T-helper 2 cell treated with Interferon-gamma antibody and Interleukin-4, amounts not matched to agents 100 ng/mL and 5 ng/mL, for 36 hours (primary cell): ENCODE data around the gene CD79B. TPM values are rescaled to one million over a fixed set of nuclear protein-coding genes. Genes with fewer than 3 reads are reported as not detected.

ENCODE experiments used
- intact Hi-C: fragments of 100-400 bp; cut with micrococcal nuclease; formaldehyde crosslinking; loops from one replicate; pipeline ENCODE4 v1.15.1; 2023
- total RNA-seq: library from RNA; stranded (reverse); gene quantifications from 2 replicates; pipeline ENCODE4 v1.2.3, GENCODE V29; 2022

Gene CD79B
- total RNA-seq, 1 donor from 2014 or later: 41.0 TPM

DNA sequence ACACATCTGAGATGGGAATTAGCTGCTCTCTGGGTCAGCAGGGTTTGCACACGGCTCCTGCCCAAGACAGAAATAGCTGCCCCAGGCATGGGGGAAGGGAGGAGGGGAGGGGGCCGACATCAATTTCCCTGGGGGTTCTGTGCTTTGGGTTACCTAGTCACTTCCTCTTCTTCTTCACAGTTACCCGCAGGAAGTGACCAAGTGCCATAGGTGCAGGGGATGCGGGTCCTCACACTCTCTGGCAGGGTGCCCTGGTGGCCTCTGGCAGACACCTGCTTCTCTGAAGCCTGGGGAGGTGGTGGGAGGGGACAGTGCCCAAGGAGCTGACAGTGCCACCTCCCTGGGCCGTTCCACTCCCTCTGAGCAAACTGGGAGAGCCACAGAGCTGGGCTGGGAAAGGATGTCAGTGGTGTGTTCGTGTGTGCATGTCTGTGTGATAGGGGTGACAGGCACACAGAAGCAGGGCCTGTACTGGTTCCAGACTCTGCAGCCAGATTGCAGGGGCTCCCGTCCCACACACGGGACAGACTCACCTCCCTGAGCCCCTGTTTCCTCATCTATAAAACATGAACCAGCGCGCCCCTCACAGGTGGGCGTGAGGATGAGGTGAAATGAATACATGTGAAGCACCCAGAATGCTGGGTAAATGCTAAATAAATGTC, 22.4 kb upstream of the CD79B start:
- intact Hi-C loops: no loop called here

DNA sequence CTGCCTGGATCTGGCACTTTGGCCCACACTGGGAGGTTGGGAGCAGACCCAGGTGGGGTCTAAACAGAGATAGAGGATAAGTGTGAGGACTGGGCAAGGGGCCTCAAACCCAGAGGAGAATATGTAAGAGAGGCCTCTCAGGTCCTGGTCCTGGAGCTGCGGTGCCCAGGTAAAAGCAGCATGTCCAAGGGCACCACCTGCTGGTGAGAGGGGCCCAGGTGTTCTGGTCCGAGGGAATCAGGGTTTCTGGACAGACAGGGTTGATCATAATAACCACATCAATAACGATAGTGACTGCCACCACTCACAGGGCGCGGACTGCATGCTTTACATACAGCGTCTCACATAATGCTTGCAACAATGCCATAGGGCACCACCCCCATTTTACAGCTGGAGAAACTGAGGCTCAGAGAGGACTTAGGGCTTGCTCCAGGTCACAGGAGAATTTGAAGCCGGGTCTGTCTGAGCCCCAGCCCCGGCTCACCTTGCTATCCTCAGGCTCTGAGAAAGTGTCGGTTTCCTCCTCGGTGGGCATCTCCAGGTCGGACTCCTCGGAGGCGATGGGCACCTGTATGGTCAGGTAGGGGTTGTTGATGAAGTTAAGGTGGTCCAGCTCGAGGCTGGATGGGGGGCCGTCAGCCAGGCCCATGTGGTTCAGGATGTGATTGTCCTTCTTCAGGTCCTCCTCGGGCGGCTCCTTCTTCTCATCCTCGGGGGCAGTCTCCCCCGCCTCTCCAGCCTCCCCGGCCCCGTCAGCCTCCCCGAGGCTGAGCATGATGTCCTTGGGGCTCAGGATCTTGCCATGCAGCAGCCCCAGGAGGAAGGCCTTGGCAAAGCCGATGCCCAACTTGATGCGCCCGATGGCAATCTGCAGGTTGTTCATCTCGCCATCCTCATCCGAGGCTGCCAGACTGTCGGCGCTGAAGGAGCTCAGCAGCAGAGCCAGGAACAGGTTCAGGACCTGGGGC, 19.1 kb upstream of the CD79B start:
- intact Hi-C loops: no loop called here

DNA sequence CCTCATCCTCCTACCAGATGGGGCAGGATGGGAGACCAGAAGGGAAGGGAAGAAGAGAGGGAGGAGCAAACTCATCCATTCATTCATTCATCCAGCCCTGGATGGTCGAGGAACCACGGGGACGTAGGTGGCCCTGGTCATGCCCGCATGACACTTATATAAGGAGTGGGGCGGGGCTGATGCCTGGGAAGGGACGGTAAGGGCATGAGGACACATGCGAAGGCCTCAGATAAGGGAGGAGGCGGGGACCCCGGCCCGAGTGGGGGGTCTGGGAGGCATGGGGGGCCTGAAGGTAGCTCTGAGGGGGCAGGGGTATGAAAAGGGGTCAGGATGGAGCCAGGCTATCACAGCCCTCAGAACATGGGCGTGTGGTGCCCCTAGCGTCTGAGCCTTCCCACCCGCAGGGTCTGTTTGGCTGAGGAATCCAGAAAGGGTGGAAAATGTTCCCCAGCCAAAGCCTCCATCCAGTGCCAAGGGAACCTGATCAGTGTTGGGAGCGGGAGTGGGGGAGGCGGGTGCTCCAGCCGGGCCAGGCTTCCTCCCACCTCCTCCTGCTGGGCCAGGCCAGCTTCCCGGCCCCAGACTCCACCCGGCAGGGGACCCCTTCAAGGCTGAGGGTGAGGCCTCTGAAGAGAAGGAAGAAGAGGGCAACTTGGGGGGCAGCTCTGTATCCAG, 17.6 kb upstream of the CD79B start:
- intact Hi-C loops: no loop called here

DNA sequence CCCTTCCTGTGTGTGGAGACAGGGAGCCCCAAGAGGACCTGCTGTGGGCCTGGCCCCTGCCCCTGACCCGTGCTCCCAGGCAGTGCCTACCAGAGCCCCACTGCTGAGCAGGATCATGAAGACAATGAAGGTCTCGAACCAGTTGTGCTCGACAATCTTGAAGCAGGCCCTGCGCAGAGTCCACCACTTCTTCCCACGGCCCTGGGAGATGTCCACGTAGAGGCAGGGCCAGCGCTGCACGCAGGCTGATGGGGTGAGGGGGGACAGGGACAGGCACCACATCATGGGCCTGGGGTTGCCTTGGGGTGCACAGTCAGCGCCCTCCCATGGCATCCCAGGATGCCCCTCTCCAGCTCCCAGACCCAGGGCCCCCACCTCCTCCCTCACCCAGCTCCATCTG, 16.4 kb upstream of the CD79B start:
- intact Hi-C loops: no loop called here

DNA sequence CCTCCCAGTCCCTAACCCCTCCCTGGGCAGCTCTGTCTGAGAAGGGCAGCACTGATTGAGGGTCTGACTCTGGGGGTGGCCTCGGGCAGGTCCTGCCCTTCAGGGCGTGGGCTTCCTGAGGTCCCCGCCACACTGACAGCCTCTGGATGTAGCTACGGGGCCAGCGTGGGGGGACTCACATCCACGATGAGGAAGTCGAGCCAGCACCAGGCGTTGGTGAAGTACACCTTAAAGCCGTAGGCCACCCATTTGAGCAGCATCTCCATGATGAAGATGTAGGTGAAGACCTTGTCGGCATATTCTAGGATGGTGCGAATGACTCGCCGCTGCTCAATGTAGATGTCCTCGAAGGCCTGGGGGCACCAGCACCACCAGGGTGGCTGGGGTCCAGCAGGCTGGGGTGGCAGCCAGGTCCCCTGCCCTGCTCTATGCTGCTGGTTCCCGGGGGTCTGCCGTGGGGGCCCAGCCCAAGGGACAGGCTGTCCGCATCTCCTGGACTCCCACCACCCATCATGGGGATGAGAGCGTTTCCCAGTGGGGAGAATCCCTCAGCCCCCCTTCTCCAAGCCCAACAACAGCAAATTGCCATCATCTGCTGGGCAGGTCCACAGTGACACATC, 15.7 kb upstream of the CD79B start:
- intact Hi-C loops: loop anchor here (2.0 kb wide), 2 partner anchors 37 to 77 kb away; partner anchors contain the start of gene CSHL1

DNA sequence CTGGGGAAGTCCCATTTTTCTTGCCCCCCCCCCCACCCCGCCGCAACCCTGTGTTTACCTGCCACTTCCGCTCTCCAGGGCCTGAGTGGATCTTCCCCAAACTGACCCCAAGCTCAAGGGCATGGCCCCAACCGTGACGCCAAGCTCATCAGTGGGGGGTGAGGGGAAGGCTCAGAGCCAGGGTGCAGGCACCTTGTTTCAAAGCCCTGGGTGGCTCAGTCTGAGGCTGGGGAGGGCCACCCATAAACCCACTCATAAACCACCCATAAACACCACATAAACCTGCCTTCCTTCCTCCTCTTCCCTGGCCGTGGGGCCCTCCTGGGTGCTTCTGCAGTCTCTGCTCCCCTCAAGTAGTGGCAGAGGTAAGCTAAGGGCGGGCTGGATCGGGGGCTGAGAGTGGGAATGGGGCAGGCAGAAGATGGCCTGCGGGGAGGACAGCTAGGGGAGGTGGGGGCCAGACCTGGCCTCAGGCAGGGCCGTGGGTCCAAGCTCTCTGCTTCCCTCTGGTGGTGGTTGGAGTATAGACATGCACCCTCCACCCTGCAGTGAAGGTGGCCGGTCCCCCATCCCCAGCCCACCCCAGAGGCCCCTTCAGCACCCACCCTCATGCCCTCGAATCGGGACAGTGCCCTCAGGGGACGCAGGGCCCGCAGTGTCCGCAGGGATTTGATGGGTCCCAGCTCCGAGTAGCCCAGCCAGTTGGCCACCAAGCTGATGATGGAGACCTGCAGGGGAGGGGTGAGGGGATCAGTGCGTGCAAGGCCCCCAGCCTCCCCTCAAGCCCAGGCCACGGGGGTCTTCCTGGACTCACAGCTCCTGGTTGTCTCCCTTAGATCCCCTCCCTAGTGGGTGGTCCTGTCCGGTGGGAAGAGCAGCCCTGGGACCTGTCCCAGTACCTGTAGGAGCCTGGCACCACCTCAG, 14.6 kb upstream of the CD79B start:
- intact Hi-C loops: loop anchor here (1.0 to 2.0 kb wide), 3 partner anchors 27 to 78 kb away; partner anchors contain the start of gene CSHL1

DNA sequence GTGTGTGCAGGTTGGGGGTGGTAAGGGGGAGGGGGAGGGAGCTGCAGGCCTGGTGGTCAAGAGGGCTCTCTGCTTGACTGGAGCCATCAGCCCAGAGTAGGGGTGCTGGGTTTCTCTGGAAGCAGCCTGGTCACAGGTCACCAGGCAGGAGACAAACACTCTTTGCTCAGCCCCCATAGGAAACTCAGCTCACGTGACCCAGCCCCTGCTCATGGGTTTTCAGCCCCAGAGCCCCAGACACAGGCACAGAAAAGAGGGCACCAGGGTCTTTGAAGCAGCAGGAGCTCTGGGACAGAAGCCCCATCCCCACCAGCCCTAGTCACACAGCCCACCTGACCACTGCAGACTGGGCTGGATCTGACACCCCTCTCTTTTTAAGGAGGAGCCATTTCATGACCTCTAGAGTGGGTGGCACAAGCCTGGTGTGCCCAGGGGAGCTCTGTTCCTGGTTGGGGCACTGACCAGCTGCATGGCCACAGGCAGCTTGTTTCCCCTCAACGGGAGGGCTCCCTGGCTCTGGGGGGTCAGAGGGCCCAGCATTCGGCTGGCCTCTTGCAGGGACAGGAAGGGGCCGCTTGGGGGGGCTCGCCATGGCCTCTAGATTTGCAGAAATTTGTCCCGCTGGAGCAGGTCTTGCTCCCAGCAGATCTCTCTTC, 13.8 kb upstream of the CD79B start:
- intact Hi-C loops: loop anchor here (1.0 to 2.0 kb wide), 3 partner anchors 27 to 79 kb away; partner anchors contain the start of gene CSHL1

DNA sequence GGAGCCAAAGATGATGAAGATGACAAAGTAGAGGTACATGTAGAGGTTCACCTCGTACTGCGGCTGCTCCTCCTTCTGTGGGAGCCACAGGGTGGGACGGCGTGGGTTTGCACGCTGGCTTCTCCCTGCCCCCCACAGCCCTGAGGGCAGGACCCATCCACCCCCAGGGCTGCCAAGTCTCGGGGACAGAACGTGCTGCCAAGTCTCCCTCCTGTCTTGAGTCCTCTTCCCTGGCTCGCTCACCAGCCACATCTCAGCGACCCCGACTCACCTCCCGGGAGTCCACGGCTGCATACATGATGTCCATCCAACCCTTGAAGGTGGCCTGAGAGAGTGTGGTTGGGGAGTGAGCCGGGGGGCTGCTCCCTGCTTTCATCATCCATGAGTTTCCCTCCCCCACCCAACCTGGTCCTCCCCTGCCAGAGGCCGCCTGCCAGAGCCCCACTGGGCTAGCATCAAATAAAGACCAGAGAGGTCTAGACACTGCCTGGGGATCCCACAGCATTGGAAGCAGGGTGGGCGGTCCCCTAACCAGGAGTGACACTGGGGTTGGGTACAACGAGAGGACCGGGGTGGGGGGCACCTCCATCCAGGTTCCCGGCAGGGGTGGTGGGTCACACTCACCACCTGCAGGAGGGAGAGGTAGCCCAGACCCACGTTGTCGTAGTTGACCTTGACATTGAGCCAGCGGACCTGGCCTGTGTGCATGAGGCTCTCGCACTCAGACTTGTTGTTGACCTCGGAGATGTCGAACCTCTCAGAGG, 12.8 kb upstream of the CD79B start:
- intact Hi-C loops: no loop called here

DNA sequence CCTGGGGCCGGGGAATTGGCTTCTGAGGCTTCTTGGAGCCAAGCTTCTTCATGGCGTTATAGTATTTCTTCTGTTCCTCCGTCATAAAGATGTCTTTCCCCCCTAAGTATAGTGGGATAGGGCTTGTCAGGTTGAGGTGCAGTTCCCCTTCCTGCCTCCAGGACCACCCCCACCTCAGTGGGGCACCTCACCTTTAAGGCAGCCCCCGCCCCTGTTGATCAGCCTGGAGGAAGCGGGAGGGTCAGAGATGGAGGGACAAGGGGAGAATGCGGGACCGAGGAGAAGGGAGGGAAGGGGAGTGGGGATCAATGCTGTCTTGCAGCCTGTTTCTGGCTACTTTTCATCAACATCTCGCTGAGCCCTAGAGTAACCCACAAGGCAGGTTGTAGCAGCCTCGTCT, 11.6 kb upstream of the CD79B start:
- intact Hi-C loops: no loop called here

DNA sequence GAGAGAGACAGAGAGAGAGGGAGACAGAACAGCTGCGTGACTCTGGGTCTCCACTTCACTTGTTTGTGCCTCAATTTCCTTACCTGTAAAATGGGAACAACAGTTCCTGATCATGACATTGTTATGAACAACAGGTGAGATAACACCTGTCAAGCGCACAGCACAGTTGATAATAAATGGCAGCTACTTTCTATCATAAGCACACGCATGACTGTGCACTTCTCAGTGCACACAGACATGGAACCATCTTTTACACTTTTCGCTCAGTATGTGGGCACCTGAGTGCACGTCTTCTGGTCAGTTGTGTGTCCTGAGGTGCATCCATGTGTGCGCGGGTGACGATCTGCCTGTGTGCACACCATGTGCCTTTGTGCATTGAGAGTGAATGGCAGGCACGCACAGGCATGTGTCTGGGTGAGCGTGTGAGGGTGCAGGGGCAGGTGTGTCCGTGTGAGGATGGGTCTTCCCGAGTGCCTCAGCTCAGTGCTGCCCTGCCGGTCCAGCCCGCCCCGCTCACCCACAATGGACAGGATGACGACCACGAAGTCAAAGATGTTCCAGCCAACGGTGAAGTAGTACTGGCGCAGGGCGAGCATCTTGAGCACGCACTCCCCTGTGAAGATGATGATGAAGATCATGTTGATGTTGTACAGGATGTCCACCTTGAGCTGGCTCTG, 10.3 kb upstream of the CD79B start:
- intact Hi-C loops: no loop called here

DNA sequence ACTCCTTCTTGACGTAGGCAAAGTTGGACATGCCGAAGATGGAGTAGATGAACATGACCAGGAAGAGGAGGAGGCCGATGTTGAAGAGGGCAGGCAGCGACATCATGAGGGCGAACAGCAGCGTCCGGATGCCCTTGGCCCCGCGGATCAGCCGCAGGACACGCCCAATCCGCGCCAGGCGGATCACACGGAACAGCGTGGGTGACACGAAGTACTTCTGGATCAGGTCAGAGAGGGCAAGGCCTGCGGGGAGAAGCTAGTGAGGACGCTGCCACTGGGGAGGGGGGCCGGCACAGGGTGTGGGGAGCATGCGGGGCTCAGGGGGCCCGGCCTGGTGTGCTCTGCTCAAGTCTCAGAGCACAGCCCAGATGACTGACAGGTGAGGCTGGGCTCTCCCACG, 9.6 kb upstream of the CD79B start:
- intact Hi-C loops: no loop called here

DNA sequence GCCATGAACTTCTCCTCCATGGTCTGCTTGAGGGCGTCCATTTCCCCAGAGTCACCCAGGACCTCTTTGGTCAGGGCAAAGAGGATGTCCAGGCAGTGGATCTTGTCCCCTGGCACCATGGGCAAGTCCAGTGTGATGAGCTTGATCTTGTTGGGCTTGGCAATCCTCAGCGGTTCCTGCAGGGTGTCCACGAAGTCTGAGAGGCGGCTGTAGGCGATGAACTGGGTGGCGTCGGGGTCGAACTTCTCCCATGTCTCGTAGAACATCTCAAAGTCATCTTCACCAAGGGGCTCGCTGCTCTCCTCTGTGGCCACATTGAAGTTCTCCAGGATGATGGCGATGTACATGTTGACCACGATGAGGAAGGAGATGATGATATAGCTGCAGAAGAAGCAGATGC, 9.0 kb upstream of the CD79B start:
- intact Hi-C loops: no loop called here

DNA sequence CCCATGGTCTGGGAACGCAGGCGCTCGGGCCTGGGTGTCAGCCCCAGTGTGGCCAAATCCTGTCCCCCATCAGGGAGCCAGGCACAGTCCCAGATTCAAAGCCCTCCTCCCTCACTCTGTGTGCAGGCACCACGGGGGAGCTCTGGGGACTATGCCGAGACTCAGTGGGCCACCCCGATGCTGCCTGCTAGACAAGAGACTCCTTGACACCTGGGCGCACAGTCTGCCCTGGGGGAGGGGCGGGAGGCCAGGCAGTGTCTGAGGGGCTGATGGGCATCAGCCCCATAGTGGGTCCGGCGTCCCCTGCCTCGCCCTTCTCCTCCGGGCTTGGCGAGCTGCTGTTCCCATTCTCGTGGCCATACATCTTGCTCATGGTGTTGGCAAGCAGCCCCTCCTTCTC, 8.5 kb upstream of the CD79B start:
- intact Hi-C loops: no loop called here

DNA sequence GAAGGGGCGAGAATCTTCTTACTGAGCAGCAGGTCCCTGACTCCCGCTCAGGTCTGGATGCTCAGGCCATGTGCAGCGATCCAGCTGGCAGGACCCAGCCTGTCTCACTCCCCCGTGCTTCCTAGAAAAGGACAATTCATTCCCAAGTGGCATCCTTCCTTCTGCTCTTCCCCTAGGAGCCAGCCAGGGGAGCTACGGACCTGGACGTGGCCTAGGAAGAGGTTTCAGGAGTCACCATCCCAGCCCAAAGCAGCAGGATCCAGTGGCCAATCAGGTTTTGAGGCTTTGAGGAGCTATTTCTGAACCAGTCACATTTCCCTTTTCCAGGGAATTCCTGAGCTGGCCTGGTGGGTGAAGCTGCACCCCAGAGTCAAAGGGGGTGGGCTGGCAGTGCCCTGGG, 7.8 kb upstream of the CD79B start:
- intact Hi-C loops: no loop called here

DNA sequence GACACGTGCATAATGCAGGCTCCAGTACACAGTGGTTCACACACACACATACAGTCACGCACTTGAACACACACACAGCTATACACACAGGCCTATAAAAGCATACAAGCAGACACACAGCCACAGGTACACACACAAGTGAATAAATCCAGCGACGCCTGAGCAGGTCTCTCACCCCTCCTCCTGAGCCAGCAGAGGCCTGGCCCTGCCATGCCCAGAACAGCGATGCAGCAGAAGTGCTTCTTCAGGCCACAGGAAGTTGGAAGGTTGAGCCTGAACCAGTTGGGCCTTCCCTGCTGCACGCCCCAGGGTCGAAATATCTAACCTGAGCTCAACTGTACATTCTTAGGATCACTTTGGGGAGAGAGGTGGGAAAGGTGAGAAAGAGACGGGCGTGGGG, 7.3 kb upstream of the CD79B start:
- intact Hi-C loops: no loop called here

DNA sequence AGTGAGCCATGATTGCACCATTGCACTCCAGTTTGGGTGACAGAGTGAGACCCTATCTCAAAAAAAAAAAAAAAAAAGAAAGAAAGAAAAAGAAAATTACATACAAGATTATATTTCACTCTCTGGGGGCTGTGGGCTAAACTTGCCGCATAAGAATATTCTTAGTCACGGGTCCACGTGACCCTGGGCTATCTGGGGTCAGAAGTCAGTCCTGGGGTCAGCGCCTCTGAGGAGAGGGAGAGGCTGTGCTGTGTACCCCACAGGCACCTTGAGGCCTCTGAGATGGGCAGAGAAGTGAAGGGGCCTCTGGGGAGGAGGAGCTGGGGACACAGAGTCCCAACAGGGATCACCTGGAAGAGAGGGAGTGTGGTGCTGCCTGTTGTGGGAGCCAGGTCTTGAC, 5.8 kb upstream of the CD79B start:
- intact Hi-C loops: no loop called here

DNA sequence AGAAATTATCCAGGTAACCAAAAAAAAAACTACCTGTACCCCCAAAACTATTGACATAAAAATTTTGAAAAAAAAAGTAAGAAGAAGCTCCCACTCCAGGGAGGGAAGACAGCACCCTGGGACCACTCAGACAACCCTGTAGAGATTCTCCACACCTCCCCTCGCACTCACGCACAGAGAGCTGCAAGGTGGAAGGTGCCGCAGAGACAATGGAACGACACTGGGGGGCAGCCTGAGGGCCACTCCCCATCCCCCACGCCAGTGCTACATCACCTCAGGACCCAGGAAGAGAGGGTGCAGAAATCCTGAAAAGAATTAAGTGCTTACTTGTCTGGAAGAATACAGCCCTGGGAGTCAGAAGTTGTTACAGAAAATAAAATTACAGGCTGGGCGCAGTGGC, 5.2 kb upstream of the CD79B start:
- intact Hi-C loops: no loop called here
